PFSK-1 (cell line): ENCODE results near the gene CASP8AP2.

Experiments used
- FOXP2 ChIP-seq: optimal IDR thresholded peaks from 2 replicates; pipeline ENCODE3; 2011; ENCODE audit warnings: borderline replicate concordance, control low read depth, inconsistent platforms; ENCODE audit not compliant: insufficient read depth; ENCODE audit errors: extremely low read length, extremely low read depth
- POLR2AphosphoS5 ChIP-seq: IDR thresholded peaks from 2 replicates; pipeline ENCODE4 v1.6.1; 2012; ENCODE audit warnings: low read depth, mild to moderate bottlenecking, control low read depth, low read length, moderate library complexity
- SIN3A ChIP-seq: IDR thresholded peaks from 2 replicates; pipeline ENCODE4 v1.6.1; 2012; ENCODE audit warnings: mild to moderate bottlenecking, low read length, moderate library complexity, borderline replicate concordance; ENCODE audit not compliant: insufficient read depth
- TAF1 ChIP-seq: IDR thresholded peaks from 2 replicates; pipeline ENCODE4 v1.6.1; 2012; ENCODE audit warnings: low read length, control low read depth, borderline replicate concordance; ENCODE audit not compliant: insufficient read depth
- TF ChIP-seq, protein P1 (sequence below), 2 experiments: IDR thresholded peaks; 2 replicates each; pipeline versions ENCODE4 v1.6.1 to v1.8.0; 2011 to 2012; ENCODE audit warnings: low read depth in 2 of 2, low read length in 2 of 2, control low read depth in 1 of 2, inconsistent platforms in 1 of 2, mild to moderate bottlenecking in 1 of 2, moderate library complexity in 1 of 2; ENCODE audit not compliant: insufficient read depth in 1 of 2

DNA sequence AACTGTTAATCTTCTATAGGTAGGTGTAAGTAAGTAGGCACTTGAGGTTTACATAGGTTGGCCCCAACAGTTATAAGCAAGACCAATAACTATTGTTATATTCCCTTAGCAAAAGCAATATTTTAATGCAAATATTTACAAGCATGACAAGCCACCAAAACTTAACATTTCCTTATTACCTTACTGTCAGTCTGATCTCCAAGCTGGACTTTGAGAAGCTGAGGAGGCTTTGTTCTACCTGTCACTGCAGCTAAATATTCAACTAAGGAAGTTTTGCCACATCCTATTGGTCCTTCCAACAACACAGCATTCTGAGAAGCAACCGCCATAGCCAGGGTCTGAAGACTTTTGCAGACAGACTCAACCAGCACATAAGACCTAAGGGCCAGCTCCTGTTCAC, 39.7 kb upstream of the CASP8AP2 start:
- TF ChIP-seq TAF1, result no peak
- no peak for TF ChIP-seq POLR2AphosphoS5
- TF ChIP-seq SIN3A, result no peak
- TF ChIP-seq, protein P1, sequence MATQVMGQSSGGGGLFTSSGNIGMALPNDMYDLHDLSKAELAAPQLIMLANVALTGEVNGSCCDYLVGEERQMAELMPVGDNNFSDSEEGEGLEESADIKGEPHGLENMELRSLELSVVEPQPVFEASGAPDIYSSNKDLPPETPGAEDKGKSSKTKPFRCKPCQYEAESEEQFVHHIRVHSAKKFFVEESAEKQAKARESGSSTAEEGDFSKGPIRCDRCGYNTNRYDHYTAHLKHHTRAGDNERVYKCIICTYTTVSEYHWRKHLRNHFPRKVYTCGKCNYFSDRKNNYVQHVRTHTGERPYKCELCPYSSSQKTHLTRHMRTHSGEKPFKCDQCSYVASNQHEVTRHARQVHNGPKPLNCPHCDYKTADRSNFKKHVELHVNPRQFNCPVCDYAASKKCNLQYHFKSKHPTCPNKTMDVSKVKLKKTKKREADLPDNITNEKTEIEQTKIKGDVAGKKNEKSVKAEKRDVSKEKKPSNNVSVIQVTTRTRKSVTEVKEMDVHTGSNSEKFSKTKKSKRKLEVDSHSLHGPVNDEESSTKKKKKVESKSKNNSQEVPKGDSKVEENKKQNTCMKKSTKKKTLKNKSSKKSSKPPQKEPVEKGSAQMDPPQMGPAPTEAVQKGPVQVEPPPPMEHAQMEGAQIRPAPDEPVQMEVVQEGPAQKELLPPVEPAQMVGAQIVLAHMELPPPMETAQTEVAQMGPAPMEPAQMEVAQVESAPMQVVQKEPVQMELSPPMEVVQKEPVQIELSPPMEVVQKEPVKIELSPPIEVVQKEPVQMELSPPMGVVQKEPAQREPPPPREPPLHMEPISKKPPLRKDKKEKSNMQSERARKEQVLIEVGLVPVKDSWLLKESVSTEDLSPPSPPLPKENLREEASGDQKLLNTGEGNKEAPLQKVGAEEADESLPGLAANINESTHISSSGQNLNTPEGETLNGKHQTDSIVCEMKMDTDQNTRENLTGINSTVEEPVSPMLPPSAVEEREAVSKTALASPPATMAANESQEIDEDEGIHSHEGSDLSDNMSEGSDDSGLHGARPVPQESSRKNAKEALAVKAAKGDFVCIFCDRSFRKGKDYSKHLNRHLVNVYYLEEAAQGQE (IDR thresholded peaks at IDR 0.05; ENCODE audit: insufficient read depth in 1 of 2, low read depth in 2 of 2, low read length in 2 of 2), result no peak
- no peak for TF ChIP-seq FOXP2
